Activated CD8-positive, alpha-beta memory T cell treated with anti-CD3 and anti-CD28 coated beads for 36 hours (primary cell): ENCODE results near the gene CDKN2B. TPM values are rescaled to one million over a fixed set of nuclear protein-coding genes. Genes with fewer than 3 reads are reported as not detected.
"Not testable (repeated sequence)": the region's sequence is repeated elsewhere in the genome, so short reads cannot be mapped to it uniquely, and the experiment has no call there.

Experiments
- CTCF ChIA-PET: fragments of 350-600 bp; sonication (Branson Sonifier 250); formaldehyde crosslinking; loops from one replicate; lab custom pipeline; 2021; ENCODE audit warnings: antibody characterized with exemption; lab: Charles Lee
- POLR2A ChIA-PET: fragments of 350-600 bp; sonication (Branson Sonifier 250); formaldehyde crosslinking; loops from one replicate; lab custom pipeline; 2021; ENCODE audit warnings: antibody characterized with exemption; lab: Charles Lee
- total RNA-seq, 2 experiments: library from RNA; stranded (reverse); gene quantifications; one replicate each; pipeline ENCODE4 v1.2.3, GENCODE V29; 2021

CDKN2B gene, protein sequence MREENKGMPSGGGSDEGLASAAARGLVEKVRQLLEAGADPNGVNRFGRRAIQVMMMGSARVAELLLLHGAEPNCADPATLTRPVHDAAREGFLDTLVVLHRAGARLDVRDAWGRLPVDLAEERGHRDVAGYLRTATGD
- under 1 TPM; 0.04 to 0.11 TPM for total RNA-seq

DNA sequence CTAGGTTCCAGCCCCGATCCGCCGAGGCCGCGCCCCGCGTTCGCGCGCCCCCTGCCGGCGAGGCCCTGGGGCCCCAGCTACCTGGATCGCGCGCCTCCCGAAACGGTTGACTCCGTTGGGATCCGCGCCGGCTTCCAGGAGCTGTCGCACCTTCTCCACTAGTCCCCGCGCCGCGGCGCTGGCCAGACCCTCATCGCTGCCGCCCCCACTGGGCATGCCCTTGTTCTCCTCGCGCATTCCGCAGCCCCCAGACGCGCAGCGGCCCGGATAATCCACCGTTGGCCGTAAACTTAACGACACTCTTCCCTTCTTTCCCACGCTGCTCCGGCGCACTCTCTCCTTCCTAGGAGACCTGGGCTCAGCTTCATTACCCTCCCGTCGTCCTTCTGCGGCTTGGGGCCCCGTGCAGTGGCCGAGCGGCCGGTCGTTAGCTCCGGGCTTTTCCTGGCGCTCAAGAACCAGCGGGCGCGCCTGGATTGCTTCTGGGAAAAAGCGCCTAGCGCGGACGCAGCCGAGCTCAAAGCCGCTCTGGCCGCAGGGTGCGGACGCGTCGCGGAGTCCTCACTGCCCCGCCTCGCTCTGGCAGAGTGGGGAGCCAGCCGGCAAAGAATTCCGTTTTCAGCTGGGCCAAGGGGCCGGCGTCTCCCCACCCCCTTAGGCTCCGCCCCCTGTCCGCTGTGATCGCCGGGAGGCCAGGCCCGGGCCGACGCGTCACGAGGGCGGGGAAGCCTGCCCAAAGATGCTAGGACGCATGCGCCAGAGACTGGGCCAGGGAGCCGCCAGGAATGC, at the start of gene CDKN2B:
CDKN2B (minus strand) TSS at position 589 of the 789 bp plus-strand sequence; CDS start at position 237, 352 bp downstream.
- ChIA-PET CTCF (interaction anchor here (0.6 to 3.4 kb wide), 19 partner anchors 9 to 230 kb away, joined by 3 to 19 read pairs (median 4); partner anchors contain the start of genes CDKN2A, CDKN2B-AS1 and MTAP), POLR2A (no interaction called here)

DNA sequence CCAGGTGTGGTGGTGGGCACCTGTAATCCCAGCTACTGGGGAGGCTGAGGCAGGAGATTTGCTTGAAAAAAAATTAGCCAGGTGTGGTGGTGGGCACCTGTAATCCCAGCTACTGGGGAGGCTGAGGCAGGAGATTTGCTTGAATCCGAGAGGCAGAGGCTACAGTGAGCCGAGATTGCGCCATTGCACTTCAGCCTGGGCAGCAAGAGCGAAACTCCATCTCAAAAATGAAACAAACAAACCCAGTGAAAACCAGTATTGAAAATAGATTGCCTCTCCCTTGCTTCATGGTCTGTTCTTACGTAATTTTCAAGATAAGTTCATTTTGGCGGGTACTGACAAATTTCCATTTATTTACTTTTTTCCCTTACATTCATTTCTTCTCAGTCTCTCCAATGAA, 48.9 kb upstream of the CDKN2B start:
- CTCF ChIA-PET, POLR2A ChIA-PET: not testable (repeated sequence)

DNA sequence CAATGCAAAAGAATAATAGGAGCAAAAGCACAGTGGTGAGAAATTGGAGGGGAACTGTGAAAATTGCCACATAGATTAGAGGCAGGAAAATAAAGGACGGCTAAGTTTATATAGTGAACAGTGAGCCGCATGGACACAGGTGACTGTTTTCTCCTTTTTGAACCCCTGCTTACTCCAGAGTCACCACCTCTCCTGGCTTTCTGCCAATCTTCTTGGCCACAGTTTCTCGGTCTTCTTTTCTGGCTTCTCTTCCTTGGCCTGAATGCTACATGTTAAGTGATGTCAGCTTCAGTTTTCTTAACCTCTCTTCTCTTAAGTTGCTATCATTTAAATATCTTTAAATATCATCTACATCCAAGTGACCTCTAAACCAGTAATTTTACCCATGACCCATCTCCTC, 47.3 kb upstream of the CDKN2B start:
- POLR2A ChIA-PET, result no interaction called here
- CTCF ChIA-PET, result no interaction called here

DNA sequence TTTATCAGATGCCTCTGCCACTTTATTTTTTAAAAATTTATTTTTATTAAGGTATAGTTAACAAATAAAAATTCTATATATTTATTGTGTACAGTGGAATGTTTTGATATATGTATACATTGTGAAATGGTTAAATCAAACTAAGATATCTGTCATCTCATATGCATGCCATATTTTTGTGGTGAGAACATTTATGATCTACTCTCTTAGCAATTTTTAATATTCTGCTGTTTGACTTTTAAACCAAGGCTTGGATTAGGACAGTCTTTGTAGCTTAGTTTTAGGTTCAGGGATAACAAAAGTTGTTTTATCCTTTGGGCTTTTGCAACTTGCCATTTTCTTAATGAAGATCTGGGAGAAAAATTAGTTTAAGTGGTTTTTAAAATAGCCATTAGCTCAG, 46.0 kb upstream of the CDKN2B start:
- CTCF ChIA-PET, result no interaction called here
- POLR2A ChIA-PET, result no interaction called here

DNA sequence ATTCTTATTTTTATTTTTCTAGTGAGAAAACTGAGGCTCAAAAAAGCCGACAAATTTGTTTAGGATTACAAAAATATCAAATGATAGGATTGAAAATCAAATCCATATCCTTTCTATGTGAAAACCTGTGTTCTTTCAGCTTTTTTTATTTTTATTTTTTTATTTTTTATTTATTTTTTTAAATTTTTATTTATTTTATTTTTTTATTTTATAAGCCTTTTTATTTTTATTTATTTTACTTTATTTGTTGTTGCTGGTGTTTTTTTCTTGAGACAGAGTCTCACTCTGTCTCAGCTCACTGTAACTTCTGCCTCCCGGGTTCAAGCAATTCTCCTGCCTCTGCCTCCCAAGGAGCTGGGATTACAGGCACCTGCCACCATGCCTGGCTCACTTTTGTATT, 45.4 kb upstream of the CDKN2B start:
- CTCF ChIA-PET, result interaction anchor here (1.5 kb wide), 1 partner anchor 16 kb away, joined by 4 read pairs; no protein-coding TSS in a partner anchor
- POLR2A ChIA-PET, result no interaction called here

DNA sequence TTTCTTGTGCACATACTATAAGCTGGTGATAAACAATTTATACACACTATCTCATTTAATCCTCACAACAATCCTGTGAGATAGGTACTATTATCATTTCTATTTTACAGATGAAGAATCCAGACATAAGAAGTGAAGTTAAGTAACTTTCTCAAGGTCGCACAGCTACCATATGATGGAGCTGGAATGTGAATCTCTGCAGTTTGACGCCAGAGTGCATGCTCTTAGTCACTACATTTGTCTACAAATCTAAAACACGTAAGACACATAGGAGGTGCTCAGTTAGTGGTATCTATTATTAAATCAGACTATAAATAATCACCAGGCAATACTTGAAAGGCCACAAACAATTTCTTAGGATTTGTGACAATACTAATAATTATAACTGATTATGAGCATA, 45.0 kb upstream of the CDKN2B start:
- ChIA-PET POLR2A (no interaction called here), CTCF (interaction anchor here (1.5 kb wide), 1 partner anchor 15 kb away, joined by 4 read pairs; no protein-coding TSS in a partner anchor)

DNA sequence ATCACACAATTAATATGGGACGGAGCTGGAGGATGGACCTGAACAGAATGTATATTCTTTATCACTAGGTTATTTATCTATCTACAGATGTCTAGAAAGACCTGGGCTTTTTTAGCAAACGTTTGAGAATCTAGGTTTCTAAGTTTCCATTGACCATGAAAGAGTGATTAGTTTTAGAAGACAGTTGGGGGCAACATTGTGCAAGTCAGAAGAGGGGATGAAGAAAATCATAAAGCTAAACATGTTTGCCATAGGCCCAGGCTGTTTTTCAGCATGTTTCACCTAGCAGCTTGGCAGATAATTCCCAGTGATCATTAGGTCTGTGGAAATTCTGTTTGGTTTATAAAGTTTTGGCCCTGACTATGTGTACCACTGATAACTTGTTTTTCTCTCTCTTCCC, 44.1 kb upstream of the CDKN2B start:
- POLR2A ChIA-PET, result no interaction called here
- CTCF ChIA-PET, result interaction anchor here (0.9 to 1.5 kb wide), 3 partner anchors 9 to 248 kb away, joined by 3 to 4 read pairs (median 3); no protein-coding TSS in a partner anchor

DNA sequence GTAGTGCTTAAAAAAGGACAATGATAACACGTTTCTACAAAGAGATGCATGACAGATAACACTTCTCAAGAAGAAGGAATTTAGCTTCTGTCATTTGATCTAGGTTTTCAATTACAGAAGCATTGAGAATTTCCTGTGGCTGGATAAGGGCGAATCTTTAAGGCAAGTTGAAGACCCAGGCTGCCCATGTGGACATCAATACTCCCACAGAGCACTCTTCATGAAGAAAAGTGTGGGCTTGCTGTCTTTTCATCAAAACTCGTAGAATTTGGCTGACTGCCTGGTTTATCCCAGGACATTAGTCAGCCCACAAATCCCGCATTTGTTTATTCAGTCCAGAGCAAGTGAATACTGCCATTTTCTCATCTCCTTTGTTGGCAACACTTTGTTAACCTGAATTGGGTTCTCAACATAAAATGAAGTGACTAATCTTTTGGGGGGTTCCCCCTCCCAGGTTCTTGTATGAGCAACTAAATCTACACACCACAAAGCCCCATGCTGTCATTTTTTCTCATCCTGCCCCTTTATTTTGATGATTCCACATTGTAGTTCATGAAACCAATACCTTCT, 43.4 kb upstream of the CDKN2B start:
- ChIA-PET POLR2A (no interaction called here), CTCF (interaction anchor here (1.1 kb wide), 1 partner anchor 248 kb away, joined by 3 read pairs; no protein-coding TSS in a partner anchor)

DNA sequence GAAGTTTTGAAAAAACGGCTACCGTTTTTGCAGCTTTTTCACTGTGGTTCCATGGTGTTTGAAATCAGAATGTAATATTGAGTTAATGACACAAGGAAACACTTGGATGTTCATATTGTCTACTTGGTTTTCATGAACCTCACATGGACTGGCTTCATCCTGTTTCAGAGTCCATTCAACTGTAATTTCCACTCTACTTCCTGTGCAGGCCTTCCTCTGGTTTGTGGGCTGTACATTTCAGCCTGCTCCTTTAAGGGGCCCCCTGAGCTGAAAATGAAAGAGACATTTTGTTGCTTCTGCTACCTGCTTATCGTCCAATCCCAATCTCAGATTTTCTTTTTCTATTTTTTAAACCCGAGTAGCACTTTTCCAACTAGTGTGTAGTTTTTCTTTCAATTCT, 41.8 kb upstream of the CDKN2B start:
- ChIA-PET POLR2A (interaction anchor here (0.5 kb wide), 1 partner anchor 1428 kb away, joined by 3 read pairs; the partner anchor contains the start of gene MLLT3), CTCF (no interaction called here)

DNA sequence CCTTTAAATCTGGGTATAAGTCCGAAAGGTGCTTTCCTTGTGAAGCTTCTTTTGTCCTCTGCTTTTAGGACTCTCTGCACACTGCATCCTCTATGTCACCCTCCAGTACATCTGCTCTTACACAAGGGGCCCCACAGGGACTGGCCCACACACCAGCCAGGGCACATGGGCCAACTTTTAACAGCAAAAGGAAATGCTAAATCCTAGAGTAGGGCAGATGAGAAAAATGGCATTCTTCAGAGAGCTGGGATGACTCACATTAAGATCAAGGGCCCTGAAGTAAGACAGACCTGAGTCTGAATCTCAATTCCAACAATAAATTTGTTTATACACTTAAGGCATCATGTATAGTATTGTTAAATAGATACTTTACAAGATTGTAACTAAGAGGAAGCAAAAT, 40.3 kb upstream of the CDKN2B start:
- ChIA-PET CTCF (interaction anchor here (1.9 to 2.0 kb wide), 2 partner anchors 10 to 30 kb away, joined by 4 to 6 read pairs; no protein-coding TSS in a partner anchor), POLR2A (no interaction called here)

DNA sequence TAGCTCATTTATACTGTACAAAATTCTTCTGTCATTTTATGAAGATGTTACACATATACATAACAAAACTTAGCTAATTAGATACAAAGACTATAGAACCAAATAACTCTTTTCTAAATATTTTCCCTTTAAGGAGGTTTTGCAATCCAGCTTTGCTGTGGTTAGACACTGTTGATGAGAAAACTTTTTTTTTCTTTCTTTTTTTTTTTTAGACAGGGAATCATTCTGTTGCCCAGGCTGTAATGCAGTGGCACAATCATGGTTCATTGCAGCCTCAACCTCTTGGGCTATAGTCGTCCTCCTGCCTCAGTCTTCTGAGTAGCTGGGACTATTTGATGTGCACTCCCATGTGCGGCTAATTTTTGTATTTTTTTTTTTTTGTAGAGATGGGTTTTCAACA, 38.5 kb upstream of the CDKN2B start:
- ChIA-PET POLR2A (no interaction called here), CTCF (interaction anchor here (1.8 to 2.0 kb wide), 3 partner anchors 8 to 32 kb away, joined by 4 to 6 read pairs (median 4); no protein-coding TSS in a partner anchor)

DNA sequence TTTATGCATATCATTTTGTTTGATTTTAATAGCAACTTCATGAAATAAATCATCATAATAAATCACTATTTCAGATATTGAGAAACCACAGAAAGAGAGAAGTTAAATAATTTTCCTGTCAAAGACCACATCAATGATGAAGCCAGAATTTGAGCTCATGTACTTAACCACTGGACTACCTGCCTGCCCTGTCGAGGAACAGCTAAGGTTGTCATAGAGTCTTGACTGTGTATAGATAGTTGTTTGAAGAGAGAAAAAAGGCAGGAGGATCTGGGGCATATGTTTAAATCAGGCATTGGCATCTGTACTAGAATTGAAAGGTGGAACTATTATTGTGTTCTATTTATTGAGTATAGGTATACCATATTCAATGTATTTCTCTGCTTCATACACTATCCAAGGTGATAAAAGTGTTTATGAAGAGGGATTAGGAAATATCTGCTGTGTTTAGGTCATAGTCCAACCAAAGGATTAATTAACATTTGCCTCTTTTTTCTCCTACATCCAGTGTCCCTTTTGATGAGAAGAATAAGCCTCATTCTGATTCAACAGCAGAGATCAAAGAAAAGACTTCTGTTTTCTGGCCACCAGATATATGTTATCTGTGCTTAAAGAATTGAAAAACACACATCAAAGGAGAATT, 37.3 kb upstream of the CDKN2B start:
- ChIA-PET POLR2A (no interaction called here), CTCF (no interaction called here)

DNA sequence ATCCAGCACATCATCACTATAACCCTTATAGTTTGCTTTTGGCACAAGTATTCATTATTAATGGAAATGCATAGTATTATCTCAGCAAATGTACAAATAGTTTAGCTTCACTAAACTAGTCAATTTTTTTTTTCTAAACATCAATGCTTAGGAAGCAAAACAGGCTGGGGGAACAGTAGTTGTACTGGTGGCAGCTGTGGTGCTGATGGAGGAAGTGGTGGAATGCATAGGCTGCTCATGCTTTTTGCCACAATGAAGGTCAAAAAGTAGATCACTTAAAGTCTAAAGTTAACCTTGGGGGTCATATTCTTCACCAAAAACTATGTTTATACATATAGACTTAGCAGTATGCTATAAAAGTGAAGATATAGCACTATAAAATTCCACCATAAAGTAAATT, 36.3 kb upstream of the CDKN2B start:
- CTCF ChIA-PET, result no interaction called here
- POLR2A ChIA-PET, result no interaction called here

DNA sequence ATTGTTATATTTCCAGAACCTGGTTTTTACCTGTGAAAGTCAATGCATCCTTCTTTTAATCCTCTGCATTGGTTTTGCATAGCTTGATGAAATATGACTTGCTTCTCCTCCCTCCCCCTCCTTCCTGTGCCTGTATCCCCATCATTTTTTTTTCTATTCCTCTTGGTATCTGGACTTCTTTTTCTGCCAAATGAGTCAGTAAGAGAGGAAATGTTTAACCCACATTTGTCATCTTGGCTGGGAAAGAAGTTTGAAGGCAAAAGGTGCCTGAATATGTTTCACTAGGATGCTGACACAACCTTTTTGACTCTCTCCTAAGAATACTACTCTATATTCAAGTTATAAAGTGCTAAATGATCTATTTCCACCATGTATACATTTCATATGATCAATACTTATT, 35.5 kb upstream of the CDKN2B start:
- POLR2A ChIA-PET, result no interaction called here
- CTCF ChIA-PET, result no interaction called here

DNA sequence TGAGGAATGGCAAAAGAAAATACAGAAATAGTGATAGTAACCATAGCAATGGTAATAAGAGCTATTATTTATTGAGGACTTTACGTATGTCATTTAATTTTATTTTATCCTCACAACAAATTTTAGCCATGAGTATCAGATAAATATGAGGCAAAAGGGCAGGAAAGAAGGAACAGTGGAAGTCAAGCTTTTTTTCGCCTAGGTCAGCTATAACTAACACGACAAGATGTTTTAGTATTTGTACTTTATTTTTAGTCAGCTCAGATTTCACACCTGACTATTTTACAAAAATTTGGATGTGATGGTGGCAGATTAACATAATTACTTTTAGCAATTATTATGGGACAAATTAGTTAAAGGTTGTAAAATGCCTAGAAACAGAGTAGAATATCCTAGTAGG, 34.8 kb upstream of the CDKN2B start:
- CTCF ChIA-PET, result no interaction called here
- POLR2A ChIA-PET, result no interaction called here

DNA sequence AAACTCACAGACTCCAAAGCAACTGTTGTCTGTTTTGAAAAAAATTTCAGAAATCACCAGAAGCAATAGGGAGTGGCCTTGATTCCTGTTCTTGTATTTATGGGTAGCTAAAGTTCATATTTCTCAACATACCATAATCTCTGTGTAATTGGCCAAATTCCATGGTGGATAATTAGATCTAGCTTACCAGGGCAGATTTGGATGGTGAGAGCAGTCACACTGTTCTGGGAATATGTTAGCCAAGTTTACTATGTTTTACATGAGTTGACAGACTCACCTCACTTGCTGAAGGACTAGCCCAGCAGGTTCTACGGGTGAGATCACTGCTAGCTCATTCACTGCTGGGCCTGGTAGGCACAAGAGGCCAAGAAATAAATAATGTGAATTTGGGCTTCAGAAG, 32.7 kb upstream of the CDKN2B start:
- ChIA-PET POLR2A (no interaction called here), CTCF (interaction anchor here (0.6 to 1.6 kb wide), 4 partner anchors 78 to 1709 kb away, joined by 3 to 5 read pairs (median 4); no protein-coding TSS in a partner anchor)

DNA sequence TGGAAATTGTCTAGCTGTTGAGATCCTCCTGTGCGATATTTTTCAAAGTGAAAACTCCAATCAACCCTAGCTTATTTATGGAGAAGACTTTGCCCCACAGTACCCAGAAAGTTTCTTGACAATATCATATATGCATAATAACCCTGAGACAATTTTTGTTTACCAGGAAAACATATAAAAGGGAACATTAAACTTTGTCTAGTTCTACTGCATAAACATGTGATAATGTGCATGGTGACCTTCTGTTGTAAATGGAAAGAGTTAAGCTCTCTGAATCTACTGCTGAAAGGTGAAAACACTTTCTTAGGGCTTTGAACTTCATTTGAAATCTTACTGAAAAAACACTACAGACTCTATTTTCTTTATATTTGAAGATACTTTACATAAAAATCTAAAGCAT, 32.2 kb upstream of the CDKN2B start:
- ChIA-PET CTCF (interaction anchor here (0.6 to 1.6 kb wide), 5 partner anchors 40 to 1708 kb away, joined by 3 to 5 read pairs (median 3); no protein-coding TSS in a partner anchor), POLR2A (no interaction called here)

DNA sequence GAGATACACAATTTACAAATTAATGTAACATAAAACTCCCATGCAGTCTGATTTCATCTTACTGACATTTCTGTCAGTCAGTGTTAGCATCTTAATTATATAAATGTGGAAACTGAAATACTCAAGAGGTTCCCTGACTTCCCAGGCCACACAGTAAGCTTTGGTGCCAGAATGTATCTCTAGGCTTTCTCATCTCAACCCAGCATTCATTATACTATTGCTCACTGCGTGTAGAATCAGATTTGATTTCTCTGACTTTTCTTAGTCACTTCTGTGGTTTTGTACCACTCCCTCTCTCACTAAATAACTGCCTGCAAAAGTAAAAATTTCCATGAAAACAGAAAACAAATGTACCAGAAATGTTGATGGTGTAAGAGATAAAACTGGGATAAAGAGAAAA, 31.7 kb upstream of the CDKN2B start:
- CTCF ChIA-PET, result interaction anchor here (1.5 kb wide), 1 partner anchor 40 kb away, joined by 3 read pairs; no protein-coding TSS in a partner anchor
- POLR2A ChIA-PET, result no interaction called here

DNA sequence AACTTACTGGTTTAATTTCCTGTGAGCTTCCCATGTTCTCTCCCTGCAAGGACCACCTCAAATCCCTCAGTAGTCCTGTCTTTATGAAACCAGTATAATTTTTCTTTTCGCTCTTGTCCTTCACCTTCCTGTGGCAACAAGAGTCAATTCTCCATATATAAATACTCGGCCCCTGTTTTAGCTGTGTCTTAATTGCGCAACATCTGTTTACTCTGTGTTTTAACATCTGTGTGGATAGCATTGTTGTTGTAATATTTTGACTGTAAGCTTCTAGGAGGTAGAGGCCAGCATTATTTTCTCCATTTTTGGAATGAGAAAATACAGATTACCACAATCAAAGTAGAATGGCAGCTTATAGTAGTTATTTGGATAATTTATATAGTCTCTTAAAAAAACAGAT, 30.2 kb upstream of the CDKN2B start:
- ChIA-PET CTCF (interaction anchor here (0.8 to 1.6 kb wide), 5 partner anchors 9 to 228 kb away, joined by 3 to 4 read pairs (median 4); no protein-coding TSS in a partner anchor), POLR2A (no interaction called here)
